Sigmoid colon (tissue), 4 donors: ENCODE data around the gene LRRC43.

Experiments used
- EP300 ChIP-seq, 4 donors: sonication (generic); formaldehyde crosslinking; IDR thresholded peaks; one replicate each; pipeline ENCODE4 v1.6.1; 2017; ENCODE audit warnings: antibody characterized with exemption in 4 of 4
- POLR2A ChIP-seq, 2 donors: fragments of 450-650 bp; IDR thresholded peaks; one replicate each; pipeline ENCODE4 v1.6.1; 2016; ENCODE audit warnings: antibody characterized with exemption in 2 of 2, mild to moderate bottlenecking in 2 of 2, moderate library complexity in 2 of 2
- POLR2AphosphoS5 ChIP-seq, 4 donors: sonication (generic); formaldehyde crosslinking; IDR thresholded peaks; one replicate each; pipeline ENCODE4 v1.6.1; 2017; ENCODE audit warnings: antibody characterized with exemption in 4 of 4
- TF ChIP-seq, protein P1 (sequence below), 4 experiments: fragments of 450-650 bp in 3 of 4; fragments of 200-600 bp in 1 of 4; IDR thresholded peaks; one replicate each; pipeline ENCODE4 v1.5.1; 2016 to 2019; ENCODE audit warnings: antibody characterized with exemption in 4 of 4, mild to moderate bottlenecking in 3 of 4, moderate library complexity in 2 of 4

DNA sequence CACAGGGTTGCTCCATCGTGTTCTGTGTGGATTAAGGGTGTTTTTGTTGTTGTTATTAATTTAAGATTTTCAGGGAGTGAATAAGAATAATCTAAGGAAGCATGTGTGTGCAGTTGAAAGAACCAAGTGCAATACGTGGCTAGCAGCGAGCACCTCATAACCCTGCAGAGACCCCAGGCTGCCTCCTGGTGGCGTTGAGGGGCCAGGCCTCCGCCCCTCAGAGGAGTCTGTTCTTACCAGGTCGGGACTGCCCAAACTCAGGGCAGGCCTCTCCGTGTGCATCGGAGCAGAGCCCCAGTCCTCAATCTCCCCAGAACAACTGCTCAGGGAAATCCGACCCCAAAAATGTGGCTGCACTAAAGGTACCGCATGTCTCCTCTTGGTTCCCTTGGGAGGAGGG lies 45.7 kb upstream of the LRRC43 start:
- TF ChIP-seq POLR2AphosphoS5 (IDR thresholded peaks at IDR 0.05) = no peak
- TF ChIP-seq, protein P1, sequence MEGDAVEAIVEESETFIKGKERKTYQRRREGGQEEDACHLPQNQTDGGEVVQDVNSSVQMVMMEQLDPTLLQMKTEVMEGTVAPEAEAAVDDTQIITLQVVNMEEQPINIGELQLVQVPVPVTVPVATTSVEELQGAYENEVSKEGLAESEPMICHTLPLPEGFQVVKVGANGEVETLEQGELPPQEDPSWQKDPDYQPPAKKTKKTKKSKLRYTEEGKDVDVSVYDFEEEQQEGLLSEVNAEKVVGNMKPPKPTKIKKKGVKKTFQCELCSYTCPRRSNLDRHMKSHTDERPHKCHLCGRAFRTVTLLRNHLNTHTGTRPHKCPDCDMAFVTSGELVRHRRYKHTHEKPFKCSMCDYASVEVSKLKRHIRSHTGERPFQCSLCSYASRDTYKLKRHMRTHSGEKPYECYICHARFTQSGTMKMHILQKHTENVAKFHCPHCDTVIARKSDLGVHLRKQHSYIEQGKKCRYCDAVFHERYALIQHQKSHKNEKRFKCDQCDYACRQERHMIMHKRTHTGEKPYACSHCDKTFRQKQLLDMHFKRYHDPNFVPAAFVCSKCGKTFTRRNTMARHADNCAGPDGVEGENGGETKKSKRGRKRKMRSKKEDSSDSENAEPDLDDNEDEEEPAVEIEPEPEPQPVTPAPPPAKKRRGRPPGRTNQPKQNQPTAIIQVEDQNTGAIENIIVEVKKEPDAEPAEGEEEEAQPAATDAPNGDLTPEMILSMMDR (IDR thresholded peaks at IDR 0.05) = no peak
- TF ChIP-seq POLR2A (IDR thresholded peaks at IDR 0.05) = no peak
- TF ChIP-seq EP300 (IDR thresholded peaks at IDR 0.05) = no peak
